ENCODE measurements around the gene LRCH3.

The LRCH3 gene

GRCh38 chr3:197793247-197793646, 2.2 kb downstream of the LRCH3 start:
- DNase-seq (ENCODE audit: low read depth): peak; percentile 66

- no peak for DNase-seq (ENCODE audit: low read depth)
These were observed 3.1 kb downstream of the LRCH3 start for GRCh38 chr3:197794115-197794514.

GRCh38 chr3:197795200-197795599, 4.1 kb downstream of the LRCH3 start:
- DNase-seq (ENCODE audit: low read depth): peak; percentile 82

- DNase-seq (ENCODE audit: low read depth): no peak
These were observed 5.0 kb downstream of the LRCH3 start for GRCh38 chr3:197796087-197796486.

- DNase-seq (ENCODE audit: low read depth): no peak
These were observed 7.8 kb downstream of the LRCH3 start for GRCh38 chr3:197798863-197799262.

- peak; percentile 85 for DNase-seq (ENCODE audit: low read depth)
These were observed 9.3 kb downstream of the LRCH3 start for GRCh38 chr3:197800379-197800778.

GRCh38 chr3:197801891-197802778, 11.1 kb downstream of the LRCH3 start:
- DNase-seq (ENCODE audit: low read depth): peak; percentile 47

GRCh38 chr3:197802779-197803459, 11.9 kb downstream of the LRCH3 start:
- DNase-seq (ENCODE audit: low read depth): no peak

- DNase-seq (ENCODE audit: low read depth): no peak
These were observed 13.5 kb downstream of the LRCH3 start for GRCh38 chr3:197804511-197804910.

GRCh38 chr3:197807969-197808587, 17.0 kb downstream of the LRCH3 start:
- peak; percentile 69 for DNase-seq (ENCODE audit: low read depth)

- peak; percentile 76 for DNase-seq (ENCODE audit: low read depth)
These were observed 18.4 kb downstream of the LRCH3 start for GRCh38 chr3:197809356-197810020.

- peak; percentile 53 for DNase-seq (ENCODE audit: low read depth)
These were observed 19.8 kb downstream of the LRCH3 start for GRCh38 chr3:197810901-197811300.

- peak; percentile 100 for DNase-seq (ENCODE audit: low read depth)
These were observed 20.3 kb downstream of the LRCH3 start for GRCh38 chr3:197811343-197811742.

GRCh38 chr3:197814372-197814771, 23.3 kb downstream of the LRCH3 start:
- DNase-seq (ENCODE audit: low read depth): no peak

GRCh38 chr3:197820550-197821335, 29.7 kb downstream of the LRCH3 start:
- no peak for DNase-seq (ENCODE audit: low read depth)

- DNase-seq (ENCODE audit: low read depth): no peak
These were observed 38.5 kb downstream of the LRCH3 start for GRCh38 chr3:197829397-197830045.

- DNase-seq (ENCODE audit: low read depth): no peak
These were observed 39.4 kb downstream of the LRCH3 start for GRCh38 chr3:197830308-197830966.

GRCh38 chr3:197830967-197831313, 39.9 kb downstream of the LRCH3 start:
- DNase-seq (ENCODE audit: low read depth): no peak

- no peak for DNase-seq (ENCODE audit: low read depth)
These were observed 43.1 kb downstream of the LRCH3 start for GRCh38 chr3:197833930-197834715.

GRCh38 chr3:197835509-197835908, 44.5 kb downstream of the LRCH3 start:
- no peak for DNase-seq (ENCODE audit: low read depth)

All from amniotic epithelial cell (primary cell).